ENCODE data around the gene HM13. TPM values are rescaled to one million over a fixed set of nuclear protein-coding genes. Genes with fewer than 3 reads are reported as not detected.

The HM13 gene
- total and polyA plus RNA-seq, 7 donors: 34.8 to 304 (median 62.5) TPM

DNA sequence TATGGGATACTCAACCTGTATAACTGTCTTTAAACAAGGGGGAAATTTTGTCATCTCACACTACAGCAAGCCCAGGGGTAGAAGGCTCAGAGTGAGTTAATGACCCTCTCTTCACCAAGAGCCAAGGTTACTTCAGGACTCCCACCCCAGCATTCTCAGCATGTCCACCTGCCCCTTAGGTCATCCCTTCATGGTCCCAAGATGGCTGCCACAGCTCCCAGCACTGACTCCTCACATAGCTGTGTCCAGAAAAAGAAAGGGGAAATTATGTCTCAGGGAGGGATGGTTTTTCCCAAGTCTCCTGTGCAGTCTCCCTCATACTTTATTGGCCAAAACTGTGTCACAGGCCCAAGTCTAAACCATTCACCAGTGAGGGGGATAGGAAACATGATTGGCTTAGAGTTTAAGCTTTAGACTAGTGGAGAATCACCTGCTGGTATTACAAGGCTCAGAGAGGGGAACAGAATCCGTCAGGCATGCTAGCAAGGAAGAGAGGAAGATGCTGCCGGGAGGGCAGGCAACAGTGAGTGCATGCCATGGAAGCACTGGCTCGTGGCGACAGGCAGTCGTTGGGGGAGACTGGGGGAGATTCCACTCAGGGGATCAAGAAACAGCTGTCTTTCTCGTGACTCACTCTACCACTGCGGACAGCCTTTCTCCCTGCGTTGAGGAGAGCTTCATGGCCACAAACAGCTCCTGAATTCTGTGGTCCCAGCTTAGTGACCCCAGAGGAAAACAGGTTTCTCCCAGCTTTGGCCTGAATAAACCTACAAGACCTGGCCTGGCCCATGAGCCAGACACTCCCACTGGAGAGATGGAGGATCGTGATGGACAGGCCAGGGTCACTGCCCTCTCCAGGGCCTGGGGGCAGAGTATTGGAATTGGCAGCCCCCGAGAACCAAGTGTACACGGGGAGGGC, 37.2 kb downstream of the HM13 start:
- Histone ChIP-seq H3K36me3 (peaks cover 8 to 84% (median 39%) of the 10 kb centered on the region in 4 donors), H3K27me3 (no peaks in the 10 kb centered on the region), H3K9me3 (no peaks in the 10 kb centered on the region), H3K27ac (no peak overlapping the region), H3K4me3 (no peak overlapping the region), H3K4me1 (peaks cover 0 to 16% (median 11%) of the 10 kb centered on the region in 4 donors)
- intact Hi-C loops (cut with DNase I): no loop called here
- TF ChIP-seq, protein P1, sequence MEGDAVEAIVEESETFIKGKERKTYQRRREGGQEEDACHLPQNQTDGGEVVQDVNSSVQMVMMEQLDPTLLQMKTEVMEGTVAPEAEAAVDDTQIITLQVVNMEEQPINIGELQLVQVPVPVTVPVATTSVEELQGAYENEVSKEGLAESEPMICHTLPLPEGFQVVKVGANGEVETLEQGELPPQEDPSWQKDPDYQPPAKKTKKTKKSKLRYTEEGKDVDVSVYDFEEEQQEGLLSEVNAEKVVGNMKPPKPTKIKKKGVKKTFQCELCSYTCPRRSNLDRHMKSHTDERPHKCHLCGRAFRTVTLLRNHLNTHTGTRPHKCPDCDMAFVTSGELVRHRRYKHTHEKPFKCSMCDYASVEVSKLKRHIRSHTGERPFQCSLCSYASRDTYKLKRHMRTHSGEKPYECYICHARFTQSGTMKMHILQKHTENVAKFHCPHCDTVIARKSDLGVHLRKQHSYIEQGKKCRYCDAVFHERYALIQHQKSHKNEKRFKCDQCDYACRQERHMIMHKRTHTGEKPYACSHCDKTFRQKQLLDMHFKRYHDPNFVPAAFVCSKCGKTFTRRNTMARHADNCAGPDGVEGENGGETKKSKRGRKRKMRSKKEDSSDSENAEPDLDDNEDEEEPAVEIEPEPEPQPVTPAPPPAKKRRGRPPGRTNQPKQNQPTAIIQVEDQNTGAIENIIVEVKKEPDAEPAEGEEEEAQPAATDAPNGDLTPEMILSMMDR (IDR thresholded peaks at IDR 0.05): no peak
- TF ChIP-seq EP300 (IDR thresholded peaks at IDR 0.05) (no peak), POLR2A (IDR thresholded peaks at IDR 0.05) (no peak), POLR2AphosphoS5 (IDR thresholded peaks at IDR 0.05) (no peak)
- DNase-seq: no peak
- 90 to 91% methylated on average over 11 of the region's 11 CpGs for WGBS, 2 donors

DNA sequence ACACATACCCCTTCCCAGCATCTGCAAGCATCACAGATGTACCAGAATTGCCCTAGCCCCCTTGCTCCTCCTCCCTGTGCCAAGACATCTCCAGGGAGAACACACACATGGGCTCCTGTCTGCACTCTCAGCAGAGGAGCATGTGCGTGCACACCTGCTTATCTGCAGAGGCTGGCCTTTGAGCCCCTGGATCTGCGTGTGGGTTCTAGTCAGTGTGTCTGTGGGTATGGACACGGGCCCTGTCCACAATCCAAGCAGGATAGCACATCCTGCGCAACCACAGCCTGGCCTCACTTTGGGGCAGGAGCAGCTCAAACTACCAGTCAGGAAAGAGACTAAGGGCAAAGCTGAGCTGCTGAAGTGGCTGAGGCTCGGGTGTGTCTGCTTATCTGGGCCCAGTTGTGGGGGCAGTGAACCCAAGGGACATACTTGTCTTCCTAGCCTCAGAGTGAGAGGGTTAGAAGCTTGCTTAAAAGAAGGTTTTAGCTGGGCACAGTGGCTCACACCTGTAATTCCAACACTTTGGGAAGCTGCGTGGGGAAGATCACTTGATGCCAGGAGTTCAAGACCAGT, 41.0 kb downstream of the HM13 start:
- H3K27ac ChIP-seq: no peak overlapping the region
- 74 to 87% methylated on average over 6 of the region's 6 CpGs for WGBS, 2 donors
- no peaks in the 10 kb centered on the region for H3K27me3 ChIP-seq
- no peak for DNase-seq
- H3K9me3 ChIP-seq: no peaks in the 10 kb centered on the region
- peaks cover 4 to 70% (median 32%) of the 10 kb centered on the region in 4 donors for H3K36me3 ChIP-seq
- no peak overlapping the region for H3K4me3 ChIP-seq
- intact Hi-C loops (cut with DNase I): no loop called here
- H3K4me1 ChIP-seq: peaks cover 0 to 2% (median under 1%) of the 10 kb centered on the region in 4 donors
- TF ChIP-seq EP300 (IDR thresholded peaks at IDR 0.05): no peak
- TF ChIP-seq POLR2A (IDR thresholded peaks at IDR 0.05): no peak
- TF ChIP-seq, protein P1 (IDR thresholded peaks at IDR 0.05): no peak
- TF ChIP-seq POLR2AphosphoS5 (IDR thresholded peaks at IDR 0.05): no peak

DNA sequence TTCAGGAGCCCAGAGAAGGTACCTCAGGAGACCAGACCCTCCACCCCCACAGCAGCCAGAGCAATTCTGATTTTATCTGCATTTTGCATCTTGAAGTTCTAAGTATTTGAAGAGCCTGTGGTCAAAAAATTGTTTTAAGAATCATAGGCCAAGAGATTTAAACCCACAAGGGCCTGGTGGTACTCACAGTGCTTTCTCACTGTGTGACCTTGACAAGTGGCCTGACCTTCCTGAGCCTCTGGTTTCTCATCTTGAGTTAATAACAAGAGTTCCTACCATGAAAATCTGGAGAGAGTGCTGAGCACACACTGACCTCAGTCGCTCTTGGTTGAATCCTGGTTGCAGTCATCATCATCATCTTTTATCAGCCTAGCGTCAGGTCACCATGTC, 45.5 kb downstream of the HM13 start:
- Histone ChIP-seq H3K4me1 (peaks cover 0 to 17% (median 8%) of the 10 kb centered on the region in 4 donors), H3K4me3 (no peak overlapping the region), H3K27ac (peak overlapping the region in 2 of 4 donors; percentile 66 to 77), H3K36me3 (peaks cover 6 to 71% (median 34%) of the 10 kb centered on the region in 4 donors), H3K9me3 (no peaks in the 10 kb centered on the region), H3K27me3 (no peaks in the 10 kb centered on the region)
- TF ChIP-seq POLR2A (IDR thresholded peaks at IDR 0.05): no peak
- TF ChIP-seq, protein P1 (IDR thresholded peaks at IDR 0.05): no peak
- TF ChIP-seq EP300 (IDR thresholded peaks at IDR 0.05): no peak
- no peak for TF ChIP-seq POLR2AphosphoS5 (IDR thresholded peaks at IDR 0.05)
- 77 to 96% methylated on average over 2 of the region's 2 CpGs for whole genome bisulfite sequencing, 2 donors
- DNase-seq: no peak
- intact Hi-C loops (cut with DNase I): loop anchor here (1.0 kb wide), 1 partner anchor 54 kb away; no protein-coding TSS in a partner anchor

DNA sequence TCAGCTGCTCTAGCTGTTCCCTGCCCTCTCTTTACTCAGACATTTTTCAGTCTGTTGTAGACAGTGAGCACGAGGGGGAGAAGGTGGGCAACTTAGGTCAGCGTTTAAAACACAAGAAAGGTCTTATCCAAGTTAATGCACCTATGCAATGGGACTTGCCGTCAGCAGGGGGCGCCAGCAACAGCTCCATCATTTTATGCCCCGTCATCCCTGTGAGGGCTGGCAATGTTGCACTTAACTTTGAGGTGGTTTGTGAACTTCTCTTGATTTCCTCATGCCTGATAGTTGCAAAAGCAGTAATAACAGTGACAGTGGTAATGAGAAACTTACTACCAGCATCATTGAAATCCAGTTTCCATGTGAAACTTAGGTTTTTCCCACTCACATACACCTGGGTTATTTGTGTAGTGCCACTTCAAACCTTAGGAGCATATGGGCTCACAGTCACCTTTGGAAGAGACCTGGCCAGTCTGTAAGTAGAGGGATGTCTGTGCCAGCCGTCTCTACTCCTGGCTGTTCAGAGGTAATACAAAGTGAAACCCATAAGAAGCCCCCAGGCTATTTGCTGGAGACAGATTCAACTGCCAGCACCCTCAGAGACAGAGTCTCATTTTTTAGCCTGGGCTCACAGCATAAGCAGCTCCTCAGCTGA, 46.0 kb downstream of the HM13 start:
- intact Hi-C loops (cut with DNase I): loop anchor here (1.0 kb wide), 1 partner anchor 53 kb away; no protein-coding TSS in a partner anchor
- peak; percentile 81 for DNase-seq
- H3K27ac ChIP-seq: peak overlapping the region; percentile 7 to 77 (median 40)
- no peaks in the 10 kb centered on the region for H3K27me3 ChIP-seq
- no peak for TF ChIP-seq POLR2A (IDR thresholded peaks at IDR 0.05)
- TF ChIP-seq POLR2AphosphoS5 (IDR thresholded peaks at IDR 0.05): peak in 1 of 4 donors; percentile 10
- TF ChIP-seq, protein P1 (IDR thresholded peaks at IDR 0.05): peak; percentile 43 to 88 (median 74)
- peaks cover 0 to 17% (median 8%) of the 10 kb centered on the region in 4 donors for H3K4me1 ChIP-seq
- no peak overlapping the region for H3K4me3 ChIP-seq
- no peaks in the 10 kb centered on the region for H3K9me3 ChIP-seq
- H3K36me3 ChIP-seq: peaks cover 6 to 69% (median 30%) of the 10 kb centered on the region in 4 donors
- WGBS, 2 donors: 20 to 22% methylated on average over 6 of the region's 6 CpGs
